Myometrial cell (primary cell): ENCODE data around the gene SLC25A31. TPM values are rescaled to one million over a fixed set of nuclear protein-coding genes. Genes with fewer than 3 reads are reported as not detected.

ENCODE experiments used
- total RNA-seq: library from RNA; depleted of rRNA; stranded (reverse); fragments of >200 nt; gene quantifications from 2 replicates; pipeline ENCODE4 v1.2.3, GENCODE V29; 2015

Gene SLC25A31
- not detected in 2 replicates for total RNA-seq

DNA sequence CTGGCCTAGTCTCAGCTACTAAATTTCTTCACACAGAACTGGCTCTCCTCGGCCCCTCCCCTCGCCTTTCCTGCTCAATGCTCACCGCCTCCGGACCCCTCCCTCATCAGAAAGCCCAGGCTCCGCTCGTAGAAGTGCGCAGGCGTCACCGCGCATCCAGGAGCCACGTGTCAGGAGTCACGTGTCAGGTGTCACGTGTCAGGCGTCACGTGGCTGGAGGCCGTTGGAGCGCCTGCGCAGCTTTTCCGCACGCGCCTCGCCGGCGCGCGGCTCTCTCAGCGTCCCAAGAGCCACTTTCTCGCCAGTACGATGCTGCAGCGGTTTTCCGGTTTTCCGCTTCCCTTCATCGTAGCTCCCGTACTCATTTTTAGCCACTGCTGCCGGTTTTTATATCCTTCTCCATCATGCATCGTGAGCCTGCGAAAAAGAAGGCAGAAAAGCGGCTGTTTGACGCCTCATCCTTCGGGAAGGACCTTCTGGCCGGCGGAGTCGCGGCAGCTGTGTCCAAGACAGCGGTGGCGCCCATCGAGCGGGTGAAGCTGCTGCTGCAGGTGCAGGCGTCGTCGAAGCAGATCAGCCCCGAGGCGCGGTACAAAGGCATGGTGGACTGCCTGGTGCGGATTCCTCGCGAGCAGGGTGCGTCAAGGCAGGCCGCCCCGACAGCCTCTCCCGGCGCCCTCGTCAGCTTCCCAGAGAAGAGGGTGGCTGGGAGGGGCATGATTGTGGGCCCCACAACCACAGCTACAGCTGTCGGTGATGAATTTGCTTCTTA, at the start of gene SLC25A31:
Gene SLC25A31 (plus strand): TSS at position 259 of the 772 bp plus-strand sequence. CDS start 146 bp downstream, at position 405.

DNA sequence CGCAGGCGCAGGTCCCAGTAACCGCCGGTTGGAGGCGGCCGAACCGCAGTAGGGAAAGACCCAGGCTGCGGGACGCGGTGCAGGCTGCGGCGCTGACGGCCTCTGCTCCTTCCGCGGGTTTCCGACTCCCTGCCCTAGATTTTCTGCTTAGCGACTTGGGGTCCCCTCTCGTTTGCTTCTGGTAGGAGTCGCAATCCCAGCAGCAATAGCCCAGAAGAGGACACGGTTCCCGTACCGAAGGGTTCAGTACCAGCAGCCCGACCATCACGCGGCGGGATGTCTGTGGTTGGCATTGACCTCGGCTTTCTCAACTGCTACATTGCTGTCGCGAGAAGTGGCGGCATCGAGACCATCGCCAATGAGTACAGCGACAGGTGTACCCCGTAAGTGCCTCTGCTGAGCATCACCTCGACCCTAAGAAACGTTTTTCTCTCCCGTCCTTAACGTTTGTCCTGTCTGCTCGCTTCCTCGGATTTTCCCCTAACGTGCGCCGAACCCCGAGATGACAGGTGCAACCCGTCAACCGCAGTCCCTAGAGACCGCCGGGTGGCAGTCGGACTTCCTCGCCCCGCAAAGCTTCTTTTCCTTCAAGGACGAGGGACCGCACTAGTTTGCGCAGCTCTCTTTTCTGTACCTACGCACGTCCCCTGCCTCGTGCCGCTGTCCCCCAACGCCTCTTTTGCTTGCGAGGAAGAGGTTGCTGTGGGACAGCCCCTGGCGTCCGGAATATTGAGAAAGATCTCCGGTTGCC, 52.2 kb downstream of the SLC25A31 start, which contains the start of gene HSPA4L:
Gene HSPA4L (plus strand): TSS at position 48 of the 751 bp plus-strand sequence. CDS start 229 bp downstream, at position 277.

Other genes starting within 250 kb of the SLC25A31 start
- 3.5 and 42.2 TPM in 2 replicates for gene INTU, start 97.4 kb upstream of the SLC25A31 start, total RNA-seq
- gene HSPA4L, start 51.9 kb downstream of the SLC25A31 start, total RNA-seq = 2.9 and 4.1 TPM in 2 replicates
- gene PLK4, start 150.5 kb downstream of the SLC25A31 start, total RNA-seq = 11.5 and 16.0 TPM in 2 replicates
- gene MFSD8, start 234.8 kb downstream of the SLC25A31 start, total RNA-seq = 14.5 and 20.5 TPM in 2 replicates
- 2.6 and 4.8 TPM in 2 replicates for gene ABHD18, start 235.0 kb downstream of the SLC25A31 start, total RNA-seq